Measurements from ENCODE around the gene SLC52A3.

Gene SLC52A3

GRCh38 chr20:766906-767305 lies 1.4 kb downstream of the SLC52A3 start:
- no peak for DNase-seq (ENCODE audit: low spot score)

- no peak for DNase-seq (ENCODE audit: low spot score)
Observed at GRCh38 chr20:764255-764654, 4.0 kb downstream of the SLC52A3 start.

- no peak for DNase-seq (ENCODE audit: low spot score)
Observed at GRCh38 chr20:761418-762381, 6.6 kb downstream of the SLC52A3 start.

- peak; percentile 40 for DNase-seq (ENCODE audit: low spot score)
Observed at GRCh38 chr20:760751-761417, 7.4 kb downstream of the SLC52A3 start.

GRCh38 chr20:757506-757905 lies 10.8 kb downstream of the SLC52A3 start:
- no peak for DNase-seq (ENCODE audit: low spot score)

GRCh38 chr20:755941-756340 lies 12.4 kb downstream of the SLC52A3 start:
- DNase-seq (ENCODE audit: low spot score): no peak

- no peak for DNase-seq (ENCODE audit: low spot score)
Observed at GRCh38 chr20:754904-755303, 13.4 kb downstream of the SLC52A3 start.

GRCh38 chr20:753897-754635 lies 14.2 kb downstream of the SLC52A3 start:
- no peak for DNase-seq (ENCODE audit: low spot score)

- no peak for DNase-seq (ENCODE audit: low spot score)
Observed at GRCh38 chr20:753136-753535, 15.2 kb downstream of the SLC52A3 start.

GRCh38 chr20:752291-752690 lies 16.0 kb downstream of the SLC52A3 start:
- DNase-seq (ENCODE audit: low spot score): no peak

GRCh38 chr20:751761-752160 lies 16.5 kb downstream of the SLC52A3 start:
- no peak for DNase-seq (ENCODE audit: low spot score)

- DNase-seq (ENCODE audit: low spot score): no peak
Observed at GRCh38 chr20:750801-751200, 17.5 kb downstream of the SLC52A3 start.

- DNase-seq (ENCODE audit: low spot score): no peak
Observed at GRCh38 chr20:745683-746301, 22.5 kb downstream of the SLC52A3 start.

GRCh38 chr20:742156-742555 lies 26.1 kb downstream of the SLC52A3 start:
- DNase-seq (ENCODE audit: low spot score): no peak

GRCh38 chr20:741620-742019 lies 26.7 kb downstream of the SLC52A3 start:
- no peak for DNase-seq (ENCODE audit: low spot score)

- no peak for DNase-seq (ENCODE audit: low spot score)
Observed at GRCh38 chr20:740162-740561, 28.1 kb downstream of the SLC52A3 start.

- DNase-seq (ENCODE audit: low spot score): no peak
Observed at GRCh38 chr20:739736-740135, 28.6 kb downstream of the SLC52A3 start.

- no peak for DNase-seq (ENCODE audit: low spot score)
Observed at GRCh38 chr20:733861-734260, 34.4 kb downstream of the SLC52A3 start.

GRCh38 chr20:732727-733126 lies 35.6 kb downstream of the SLC52A3 start:
- DNase-seq (ENCODE audit: low spot score): no peak

GRCh38 chr20:731891-732560 lies 36.3 kb downstream of the SLC52A3 start:
- no peak for DNase-seq (ENCODE audit: low spot score)

GRCh38 chr20:730005-730404 lies 38.3 kb downstream of the SLC52A3 start:
- no peak for DNase-seq (ENCODE audit: low spot score)

Measured in hematopoietic multipotent progenitor cell treated with erythropoietin and hydrocortisone succinate and interleukin-3 and kit ligand, for 17 days (in vitro differentiated cells).